GM12801 (cell line): Measurements from ENCODE around the gene HEPACAM2.

Source experiments
- CTCF ChIP-seq: IDR thresholded peaks from one replicate; pipeline ENCODE4 v1.5.1; 2011; ENCODE audit warnings: control low read depth; ENCODE audit not compliant: insufficient read length; ENCODE audit errors: extremely low read depth

The HEPACAM2 gene

DNA sequence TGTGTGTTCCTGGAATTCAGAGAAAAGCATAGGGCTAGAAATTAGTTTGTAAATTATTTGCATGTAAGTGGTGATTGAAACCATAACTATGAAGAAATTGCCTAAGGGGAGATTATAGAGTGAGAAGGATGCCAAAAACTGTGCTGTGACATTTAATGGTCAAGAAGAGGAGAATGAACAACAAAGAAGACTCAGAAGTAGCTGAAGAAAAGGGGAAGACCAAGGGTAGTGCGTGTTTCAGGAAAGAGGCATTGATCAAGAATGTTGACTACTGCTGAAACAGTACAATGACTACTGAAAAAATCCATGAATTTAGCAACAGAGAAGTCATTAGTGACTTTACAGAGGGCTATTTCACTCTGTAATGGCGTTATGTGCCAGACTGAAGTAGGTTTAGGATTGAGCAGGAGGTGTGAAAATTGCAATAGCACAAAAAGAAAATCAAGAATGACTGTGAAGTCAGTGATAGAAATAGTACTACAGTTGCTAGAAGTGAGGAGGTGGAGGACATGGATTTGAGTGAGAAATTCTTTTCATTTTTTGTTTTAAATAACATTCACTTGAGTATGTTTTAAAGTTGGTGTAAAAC lies 49.2 kb downstream of the HEPACAM2 start:
- TF ChIP-seq CTCF = no peak

- TF ChIP-seq CTCF = no peak
Measured at GRCh38 chr7:93175219-93175618, 51.0 kb downstream of the HEPACAM2 start.

DNA sequence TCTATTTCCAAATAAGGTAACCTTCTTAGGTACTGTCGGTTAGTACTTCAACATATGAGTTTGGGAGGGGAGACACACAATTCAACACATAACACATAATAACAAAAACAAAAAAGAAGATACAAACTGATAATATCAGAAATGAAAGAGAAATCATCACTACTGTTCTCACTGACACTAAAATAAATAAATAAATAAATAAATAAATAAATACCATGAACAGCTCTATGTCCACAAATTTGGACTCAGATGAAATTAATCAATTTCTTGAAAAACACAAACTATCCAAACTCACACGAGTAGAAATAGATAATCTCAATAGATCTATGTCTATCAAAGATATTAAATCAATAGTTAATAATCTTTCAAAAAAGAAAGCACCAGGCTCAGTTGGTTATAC lies 53.6 kb downstream of the HEPACAM2 start:
- TF ChIP-seq CTCF = no peak

- no peak for TF ChIP-seq CTCF
Measured at GRCh38 chr7:93171606-93172226, 54.6 kb downstream of the HEPACAM2 start.

- no peak for TF ChIP-seq CTCF
Measured at GRCh38 chr7:93165447-93165846, 60.8 kb downstream of the HEPACAM2 start.

DNA sequence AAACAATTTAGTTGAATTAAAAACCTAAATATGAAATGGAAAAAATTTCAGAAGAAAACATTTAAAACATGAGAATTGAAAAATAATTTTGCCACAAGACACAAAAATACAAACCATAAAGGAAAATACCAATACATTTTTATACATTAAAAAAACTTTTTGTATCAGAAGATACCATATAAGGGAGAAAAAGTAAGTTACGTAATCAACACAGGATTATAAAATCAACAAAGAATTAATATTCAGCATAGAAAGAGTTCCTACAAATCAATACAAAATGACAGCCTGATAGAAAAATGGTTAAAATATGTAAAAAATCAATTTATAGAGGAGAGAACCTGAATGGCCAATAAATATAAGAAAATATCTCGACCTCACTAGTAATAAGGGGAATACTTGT lies 61.5 kb downstream of the HEPACAM2 start:
- TF ChIP-seq CTCF = no peak

GRCh38 chr7:93161181-93161762 lies 65.0 kb downstream of the HEPACAM2 start:
- TF ChIP-seq CTCF = no peak
